Upper lobe of left lung (tissue), 6 donors: ENCODE measurements around the gene CLPTM1L. TPM values are rescaled to one million over a fixed set of nuclear protein-coding genes. Genes with fewer than 3 reads are reported as not detected.

Source experiments
- ATAC-seq, 2 donors: fragments of 200-7000 bp; cut with Tn5 transposase; one replicate each; pipeline ENCODE4 v1.9.1; 2022; ENCODE audit warnings: mild to moderate bottlenecking in 2 of 2, moderate library complexity in 2 of 2; ENCODE audit not compliant: low FRiP score in 2 of 2
- DNase-seq, 2 donors: peaks; one replicate each; pipeline ENCODE4 v3.0.0-alpha.2; 2019 to 2020
- H3K27ac ChIP-seq, 4 donors: fragments of 200-600 bp; sonication (generic); one replicate each; pipeline ENCODE4 v1.5.1; 2016 to 2019
- H3K27me3 ChIP-seq, 4 donors: fragments of 200-600 bp; sonication (generic); one replicate each; pipeline ENCODE4 v1.5.1; 2017 to 2019
- H3K36me3 ChIP-seq, 4 donors: fragments of 200-600 bp; sonication (generic); one replicate each; pipeline ENCODE4 v1.5.1; 2016 to 2019
- H3K4me1 ChIP-seq, 4 donors: fragments of 200-600 bp; sonication (generic); one replicate each; pipeline ENCODE4 v1.5.1; 2018 to 2019
- H3K4me3 ChIP-seq, 4 donors: fragments of 200-600 bp; sonication (generic); one replicate each; pipeline ENCODE4 v1.5.1; 2017 to 2019; ENCODE audit warnings: mild to moderate bottlenecking in 2 of 4, moderate library complexity in 1 of 4
- H3K9me3 ChIP-seq, 4 donors: fragments of 200-600 bp; sonication (generic); one replicate each; pipeline ENCODE4 v1.5.1; 2018 to 2019
- EP300 ChIP-seq, 4 donors: sonication (generic); formaldehyde crosslinking; IDR thresholded peaks; one replicate each; pipeline ENCODE4 v1.5.1; 2017; ENCODE audit warnings: antibody characterized with exemption in 4 of 4, control low read depth in 2 of 4
- POLR2A ChIP-seq, 4 donors: fragments of 450-650 bp; IDR thresholded peaks; one replicate each; pipeline ENCODE4 v1.5.1; 2016 to 2017; ENCODE audit warnings: antibody characterized with exemption in 4 of 4, mild to moderate bottlenecking in 2 of 4
- POLR2AphosphoS5 ChIP-seq, 2 donors: sonication (generic); formaldehyde crosslinking; IDR thresholded peaks; one replicate each; pipeline ENCODE4 v1.5.1; 2017; ENCODE audit warnings: antibody characterized with exemption in 2 of 2
- WGBS, 2 donors: methylation state at CpG; one replicate each; pipeline ENCODE4 v1.1.5; 2017 to 2018; 5-methylcytosine and 5-hydroxymethylcytosine counted together
- total RNA-seq, 6 donors: library from RNA; depleted of rRNA in 4 of 6; stranded (reverse); fragments of >200 nt in 4 of 6; gene quantifications; one replicate each; pipeline versions ENCODE4 v1.1.0 to v1.2.1, GENCODE V29; 2016 to 2021
- TF ChIP-seq, protein P1 (sequence below), 6 experiments: fragments of 450-650 bp in 4 of 6; fragments of 200-600 bp in 2 of 6; sonication (generic) in 2 of 6; IDR thresholded peaks; one replicate each; pipeline ENCODE4 v1.5.1; 2016 to 2019; ENCODE audit warnings: antibody characterized with exemption in 6 of 6
- donor health status: DM: no; HTN: no; CAD: no; lungs with moderate emphysema.
- donor health status: DM: no; HTN: yes; CAD: no; lungs with severe emphysema.

CLPTM1L gene
- total RNA-seq, 6 donors from 2014 or later, result 135 to 311 (median 204) TPM

DNA sequence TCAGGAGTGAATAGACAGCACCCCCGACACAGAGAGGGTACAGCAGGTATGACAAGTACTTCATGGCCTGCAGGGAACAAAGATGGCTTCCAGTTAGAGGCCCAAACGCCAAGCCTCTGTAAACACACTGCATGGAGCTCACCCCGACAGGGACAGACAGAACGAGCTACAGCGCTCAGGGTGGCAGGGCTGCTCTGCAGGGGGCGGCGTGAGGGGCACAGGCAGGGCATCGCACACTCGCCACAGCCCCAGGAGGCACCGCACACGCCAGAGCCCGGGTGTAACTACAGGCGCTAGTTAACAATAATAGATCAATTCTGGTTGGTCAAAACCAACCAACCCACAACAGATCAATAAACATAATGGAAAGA lies 21.1 kb downstream of the CLPTM1L start:
- Histone ChIP-seq H3K4me3 (no peak overlapping the region), H3K36me3 (peaks cover 27 to 79% (median 72%) of the 10 kb centered on the region in 4 donors), H3K27ac (no peak overlapping the region), H3K9me3 (no peaks in the 10 kb centered on the region), H3K4me1 (peaks cover 0 to 6% (median 2%) of the 10 kb centered on the region in 4 donors), H3K27me3 (no peaks in the 10 kb centered on the region)
- ATAC-seq, result no peak
- WGBS, 2 donors, result 96 to 97% methylated on average over 13 of the region's 13 CpGs
- peak in 1 of 2 donors; percentile 44 for DNase-seq
- TF ChIP-seq POLR2AphosphoS5 (IDR thresholded peaks at IDR 0.05), result no peak
- TF ChIP-seq EP300 (IDR thresholded peaks at IDR 0.05), result no peak
- no peak for TF ChIP-seq POLR2A (IDR thresholded peaks at IDR 0.05)
- TF ChIP-seq, protein P1, sequence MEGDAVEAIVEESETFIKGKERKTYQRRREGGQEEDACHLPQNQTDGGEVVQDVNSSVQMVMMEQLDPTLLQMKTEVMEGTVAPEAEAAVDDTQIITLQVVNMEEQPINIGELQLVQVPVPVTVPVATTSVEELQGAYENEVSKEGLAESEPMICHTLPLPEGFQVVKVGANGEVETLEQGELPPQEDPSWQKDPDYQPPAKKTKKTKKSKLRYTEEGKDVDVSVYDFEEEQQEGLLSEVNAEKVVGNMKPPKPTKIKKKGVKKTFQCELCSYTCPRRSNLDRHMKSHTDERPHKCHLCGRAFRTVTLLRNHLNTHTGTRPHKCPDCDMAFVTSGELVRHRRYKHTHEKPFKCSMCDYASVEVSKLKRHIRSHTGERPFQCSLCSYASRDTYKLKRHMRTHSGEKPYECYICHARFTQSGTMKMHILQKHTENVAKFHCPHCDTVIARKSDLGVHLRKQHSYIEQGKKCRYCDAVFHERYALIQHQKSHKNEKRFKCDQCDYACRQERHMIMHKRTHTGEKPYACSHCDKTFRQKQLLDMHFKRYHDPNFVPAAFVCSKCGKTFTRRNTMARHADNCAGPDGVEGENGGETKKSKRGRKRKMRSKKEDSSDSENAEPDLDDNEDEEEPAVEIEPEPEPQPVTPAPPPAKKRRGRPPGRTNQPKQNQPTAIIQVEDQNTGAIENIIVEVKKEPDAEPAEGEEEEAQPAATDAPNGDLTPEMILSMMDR (IDR thresholded peaks at IDR 0.05), result no peak

DNA sequence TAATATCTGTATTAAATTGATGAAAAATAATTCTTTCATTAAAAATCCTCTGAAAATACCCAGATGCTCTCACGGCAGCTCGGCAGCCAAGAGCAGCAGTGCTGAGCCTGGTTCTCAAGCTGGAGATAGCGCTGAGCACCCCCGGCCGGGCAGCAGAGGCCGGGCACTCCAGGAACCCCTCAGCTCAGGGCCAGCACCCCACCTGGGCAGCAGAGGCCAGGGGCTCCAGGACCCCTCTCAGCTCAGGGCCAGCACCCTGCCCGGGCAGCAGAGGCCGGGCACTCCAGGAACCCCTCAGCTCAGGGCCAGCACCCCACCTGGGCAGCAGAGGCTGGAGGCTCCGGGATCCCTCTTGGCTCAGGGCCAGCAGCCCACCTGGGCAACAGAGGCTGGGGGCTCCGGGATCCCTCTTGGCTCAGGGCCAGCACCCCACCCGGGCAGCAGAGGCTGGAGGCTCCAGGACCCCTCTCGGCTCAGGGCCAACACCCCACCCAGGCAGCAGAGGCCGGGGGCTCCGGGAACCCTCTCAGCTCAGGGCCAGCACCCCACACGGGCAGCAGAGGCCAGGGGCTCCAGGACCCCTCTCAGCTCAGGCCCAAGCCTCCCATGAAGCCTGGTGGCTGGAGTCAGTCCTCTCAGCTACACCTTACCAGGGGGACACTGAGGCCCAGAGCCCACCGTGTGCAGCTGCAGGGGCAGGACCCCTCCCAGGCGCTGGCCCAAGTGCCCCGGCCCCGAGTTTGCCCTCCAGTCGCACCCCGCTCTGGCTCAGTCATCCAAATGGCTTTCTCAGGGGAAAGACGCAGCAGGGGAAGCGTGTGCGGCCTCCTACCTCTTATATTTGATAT lies 21.7 kb downstream of the CLPTM1L start:
- WGBS, 2 donors, result 92 to 100% methylated on average over 3 to 18 of the region's 24 CpGs
- H3K9me3 ChIP-seq, result no peaks in the 10 kb centered on the region
- DNase-seq (peak in 1 of 2 donors; percentile 65), ATAC-seq (no peak)
- H3K4me3 ChIP-seq, result no peak overlapping the region
- H3K4me1 ChIP-seq, result peaks cover 0 to under 1% (median 0%) of the 10 kb centered on the region in 4 donors
- TF ChIP-seq POLR2AphosphoS5 (IDR thresholded peaks at IDR 0.05) (no peak), EP300 (IDR thresholded peaks at IDR 0.05) (no peak), POLR2A (IDR thresholded peaks at IDR 0.05) (no peak)
- TF ChIP-seq, protein P1 (IDR thresholded peaks at IDR 0.05), result no peak
- no peak overlapping the region for H3K27ac ChIP-seq
- H3K36me3 ChIP-seq, result peaks cover 29 to 85% (median 78%) of the 10 kb centered on the region in 4 donors
- no peaks in the 10 kb centered on the region for H3K27me3 ChIP-seq

DNA sequence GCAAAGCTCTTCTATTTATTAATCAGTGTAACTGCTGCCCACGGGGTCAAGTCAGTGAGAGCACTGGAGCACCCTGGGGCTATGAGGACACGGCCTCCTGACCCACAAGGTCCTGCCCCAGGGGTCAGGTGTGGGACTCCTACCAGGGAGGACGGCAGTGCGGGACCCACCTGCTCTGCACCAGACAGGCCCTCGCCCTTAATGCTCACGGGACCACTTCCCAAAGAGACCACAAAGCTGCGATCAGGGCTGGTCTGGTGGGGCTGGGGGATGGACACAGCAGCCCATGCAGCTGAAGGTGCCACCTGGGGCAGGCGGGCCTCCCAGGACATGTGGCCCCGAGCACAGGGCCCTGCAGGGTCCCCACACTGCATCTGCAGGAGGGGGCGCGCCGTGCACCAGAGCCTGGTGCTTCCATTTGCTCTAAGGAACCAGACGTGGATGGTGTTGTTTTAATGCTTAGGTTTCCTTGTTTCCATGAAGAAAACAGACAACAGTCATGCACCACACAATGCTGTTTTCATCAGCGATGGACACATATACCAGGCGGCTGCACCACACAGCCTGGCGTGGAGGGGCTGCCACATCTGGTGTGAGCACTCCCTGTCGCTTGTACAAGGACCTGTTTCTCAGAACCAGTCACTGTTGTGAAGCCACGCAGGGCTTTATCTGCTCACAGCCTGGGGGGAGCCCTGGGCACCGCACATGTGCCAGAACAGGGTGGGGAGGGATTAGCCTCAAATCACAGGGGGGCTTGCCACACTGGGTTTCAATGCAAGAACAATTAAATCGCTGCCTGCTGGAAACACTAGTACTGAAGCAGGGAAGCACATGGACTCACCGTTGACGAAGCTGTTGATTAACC lies 22.6 kb downstream of the CLPTM1L start:
- Histone ChIP-seq H3K4me1 (no peaks in the 10 kb centered on the region), H3K9me3 (no peaks in the 10 kb centered on the region), H3K27ac (no peak overlapping the region), H3K4me3 (no peak overlapping the region), H3K27me3 (no peaks in the 10 kb centered on the region), H3K36me3 (peaks cover 29 to 94% (median 85%) of the 10 kb centered on the region in 4 donors)
- no peak for TF ChIP-seq POLR2A (IDR thresholded peaks at IDR 0.05)
- ATAC-seq (no peak), DNase-seq (peak in 1 of 2 donors; percentile 62)
- 86 to 93% methylated on average over 6 to 22 of the region's 22 CpGs for WGBS, 2 donors

DNA sequence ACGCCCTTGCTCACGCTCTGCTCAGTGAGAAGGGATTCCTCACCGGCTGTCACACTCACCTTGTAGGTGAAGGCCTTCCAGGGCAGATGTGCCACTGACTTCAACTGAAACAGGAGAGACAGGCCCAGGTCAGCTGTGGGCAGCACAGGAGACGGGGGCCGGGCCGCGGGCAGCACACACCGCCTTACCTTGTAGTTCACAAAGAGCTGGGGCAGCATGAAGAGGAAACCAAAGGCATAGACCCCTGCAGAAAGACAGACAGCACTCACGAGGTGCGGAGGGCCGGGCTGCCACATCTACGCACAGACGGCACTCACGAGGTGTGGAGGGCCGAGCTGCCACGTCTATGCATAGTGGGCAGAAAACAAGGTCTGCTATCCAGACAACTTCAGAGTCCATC lies 23.3 kb downstream of the CLPTM1L start:
- no peak for TF ChIP-seq POLR2A (IDR thresholded peaks at IDR 0.05)
- TF ChIP-seq, protein P1 (IDR thresholded peaks at IDR 0.05), result no peak
- TF ChIP-seq EP300 (IDR thresholded peaks at IDR 0.05), result no peak
- no peak for TF ChIP-seq POLR2AphosphoS5 (IDR thresholded peaks at IDR 0.05)
- H3K27me3 ChIP-seq, result no peaks in the 10 kb centered on the region
- H3K27ac ChIP-seq, result no peak overlapping the region
- H3K4me3 ChIP-seq, result no peak overlapping the region
- H3K9me3 ChIP-seq, result no peaks in the 10 kb centered on the region
- peaks cover 0 to 4% (median 2%) of the 10 kb centered on the region in 4 donors for H3K4me1 ChIP-seq
- ATAC-seq, result no peak
- WGBS, 2 donors, result 92 to 95% methylated on average over 16 of the region's 16 CpGs
- peak in 1 of 2 donors; percentile 79 for DNase-seq
- peaks cover 29 to 97% (median 85%) of the 10 kb centered on the region in 4 donors for H3K36me3 ChIP-seq
